ENCODE data around the gene OSTM1.
A peak's percentile ranks its signal among the peaks of the same experiment; 100 is the strongest.
"Not testable (repeated sequence)": the region's sequence is repeated elsewhere in the genome, so short reads cannot be mapped to it uniquely, and the experiment has no call there.

Gene OSTM1

GRCh38 chr6:108097882-108098281, 23.3 kb upstream of the OSTM1 start:
- DNase-seq: no peak

DNA sequence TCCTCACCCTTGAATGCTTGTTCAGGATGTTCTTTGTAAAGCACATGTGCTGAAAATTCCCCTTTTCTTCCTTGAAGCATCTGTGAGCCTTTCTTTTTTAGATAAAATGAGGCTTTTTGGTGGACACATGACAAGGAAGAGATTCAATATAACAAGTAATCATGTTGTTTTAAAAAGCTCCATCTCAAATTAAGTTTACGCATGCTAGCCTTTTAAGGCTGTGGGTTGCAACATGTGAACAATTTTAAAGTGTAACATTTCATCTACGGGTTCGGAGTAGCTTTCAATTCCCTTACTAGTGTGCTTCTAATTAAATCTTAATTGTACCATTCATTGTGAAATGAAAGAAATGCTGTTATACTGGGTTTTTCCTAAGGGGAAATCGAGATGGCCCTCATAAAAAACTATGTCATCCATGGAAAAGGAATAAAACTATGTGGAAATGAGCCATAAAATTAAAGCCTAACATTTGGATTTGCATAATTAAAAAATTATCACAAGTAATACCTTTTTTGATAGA, 19.3 kb upstream of the OSTM1 start:
- no peak for DNase-seq

GRCh38 chr6:108091288-108091687, 16.7 kb upstream of the OSTM1 start:
- no peak for DNase-seq

- DNase-seq: no peak
Measured at GRCh38 chr6:108083349-108083748, 8.8 kb upstream of the OSTM1 start.

GRCh38 chr6:108082539-108082938, 8.0 kb upstream of the OSTM1 start:
- DNase-seq: no peak

- DNase-seq: no peak
Measured at GRCh38 chr6:108080010-108080780, 5.7 kb upstream of the OSTM1 start.

- DNase-seq: no peak
Measured at GRCh38 chr6:108078191-108078590, 3.6 kb upstream of the OSTM1 start.

DNA sequence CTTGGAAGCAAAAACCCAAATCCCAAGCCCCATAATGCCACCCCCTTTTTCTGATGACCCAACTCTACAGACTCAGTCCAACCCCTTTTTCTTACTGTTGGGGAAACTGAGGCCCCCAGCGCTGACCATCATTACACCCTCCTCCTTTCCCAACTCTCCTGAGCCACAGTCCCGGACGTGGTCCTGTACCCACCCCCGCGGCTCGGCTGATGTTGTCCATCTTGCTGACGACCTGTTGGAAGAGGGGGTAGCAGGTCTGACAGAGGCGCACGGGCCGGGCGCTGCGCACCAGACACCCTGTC, 533 bp downstream of the OSTM1 start:
- DNase-seq: no peak

DNA sequence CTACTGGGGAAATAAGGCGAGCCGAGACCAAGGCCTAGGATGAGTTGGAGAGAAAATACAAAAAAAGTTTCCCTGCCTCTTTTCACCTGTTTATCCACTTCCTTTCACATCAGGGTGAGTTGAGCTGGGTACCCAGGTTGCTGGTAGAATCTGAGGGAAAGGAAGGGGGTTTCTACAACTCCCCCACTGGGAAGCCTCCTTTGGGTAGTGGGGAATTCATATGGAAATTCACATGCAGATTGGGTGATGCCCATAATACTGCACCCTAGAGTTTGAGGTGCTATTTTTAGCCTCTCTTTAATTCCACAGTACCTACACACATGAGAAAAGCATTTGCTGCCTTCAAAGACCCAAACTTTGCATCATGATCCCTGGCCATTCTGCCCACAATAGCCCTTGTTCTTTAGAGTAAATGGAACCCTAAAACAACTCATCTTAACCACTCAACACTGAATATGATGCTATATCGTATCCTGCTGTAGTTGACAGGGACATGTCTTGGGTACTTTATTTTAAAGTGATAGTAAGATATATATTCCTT, 2.7 kb downstream of the OSTM1 start:
- DNase-seq: no peak

DNA sequence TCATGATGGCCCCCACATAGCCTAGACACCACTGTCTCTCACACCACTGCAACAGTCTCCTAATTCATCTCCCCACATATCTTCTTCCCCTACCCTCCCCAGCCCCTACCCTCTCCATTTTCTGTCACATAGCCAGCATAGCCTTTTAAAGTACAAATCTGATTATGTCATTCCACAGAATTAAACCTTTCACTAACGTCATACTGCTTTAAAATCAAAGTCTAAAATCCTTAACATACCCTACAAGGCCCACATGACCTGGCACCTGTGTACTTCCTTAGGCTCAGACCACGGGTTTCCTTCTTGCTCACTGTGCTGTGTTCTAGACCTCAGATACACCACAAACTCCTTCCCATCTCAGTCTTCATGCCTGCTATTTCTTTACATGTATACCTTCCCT, 5.9 kb downstream of the OSTM1 start:
- no peak for DNase-seq

DNA sequence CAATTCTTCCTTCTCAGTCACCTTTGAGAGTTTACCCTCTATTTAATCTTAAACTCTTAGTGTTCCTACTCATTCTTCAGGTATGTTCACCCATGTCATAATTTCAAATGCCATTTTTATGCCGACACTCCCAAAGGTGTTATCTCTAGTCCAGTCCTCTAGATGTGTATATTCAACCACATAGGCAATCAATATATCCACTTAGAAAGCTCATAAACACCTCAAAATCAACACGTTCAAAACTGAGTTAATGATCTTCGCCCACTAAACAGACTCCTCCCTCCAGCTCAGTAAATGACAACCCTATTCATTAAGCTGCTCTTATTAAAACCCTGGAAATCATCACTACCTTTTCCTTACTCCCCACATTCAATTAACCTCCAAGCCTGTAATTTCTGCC, 6.4 kb downstream of the OSTM1 start:
- DNase-seq: no peak

DNA sequence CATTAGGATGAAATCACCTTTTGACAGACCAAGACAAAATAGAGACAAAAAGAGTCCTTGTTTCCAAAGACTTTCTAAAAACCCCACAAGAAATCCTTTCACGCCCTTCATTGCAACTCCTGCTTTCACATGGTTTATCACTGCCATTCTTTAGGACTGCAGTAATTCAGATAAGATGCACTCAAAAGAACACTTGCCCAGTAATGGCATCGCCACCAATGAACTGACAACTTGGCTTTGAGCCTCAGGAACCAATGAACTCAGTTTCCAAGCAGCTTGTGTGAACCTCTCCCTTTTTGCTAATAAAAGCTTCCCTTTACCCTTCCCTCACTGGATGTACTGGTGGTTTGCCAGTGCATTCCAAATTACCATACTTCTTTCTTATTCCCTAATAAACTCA, 21.8 kb downstream of the OSTM1 start:
- DNase-seq: no peak

GRCh38 chr6:108051481-108051880, 23.1 kb downstream of the OSTM1 start:
- DNase-seq: no peak

GRCh38 chr6:108039681-108040080, 34.9 kb downstream of the OSTM1 start:
- no peak for DNase-seq

DNA sequence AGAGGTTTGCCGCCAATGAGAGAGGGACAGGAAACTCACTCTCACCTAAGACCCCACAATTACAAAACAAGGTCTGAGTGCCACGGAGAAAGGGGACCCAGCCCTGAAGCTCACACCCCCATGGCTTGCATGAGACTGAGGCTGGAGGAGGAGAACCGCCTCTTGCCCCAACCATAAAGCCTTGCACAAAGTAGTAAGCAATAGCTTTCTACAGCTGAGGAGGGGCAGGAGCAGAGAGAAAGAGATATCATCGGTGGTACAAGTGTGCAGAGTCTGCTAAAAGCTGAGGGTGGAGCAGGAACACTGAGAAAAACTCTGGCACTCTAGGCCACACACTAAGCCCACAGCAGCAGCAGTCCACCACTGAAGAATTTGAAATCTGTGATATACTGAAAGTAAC, 37.7 kb downstream of the OSTM1 start:
- no peak for DNase-seq

GRCh38 chr6:108031968-108032367, 42.6 kb downstream of the OSTM1 start:
- peak; percentile 35 for DNase-seq

- DNase-seq: peak; percentile 38
Measured at GRCh38 chr6:108030211-108030610, 44.3 kb downstream of the OSTM1 start.

GRCh38 chr6:108029226-108029921, 45.2 kb downstream of the OSTM1 start:
- no peak for DNase-seq

GRCh38 chr6:108027594-108027993, 46.9 kb downstream of the OSTM1 start:
- no peak for DNase-seq

- no peak for DNase-seq
Measured at GRCh38 chr6:108027056-108027455, 47.5 kb downstream of the OSTM1 start.

DNA sequence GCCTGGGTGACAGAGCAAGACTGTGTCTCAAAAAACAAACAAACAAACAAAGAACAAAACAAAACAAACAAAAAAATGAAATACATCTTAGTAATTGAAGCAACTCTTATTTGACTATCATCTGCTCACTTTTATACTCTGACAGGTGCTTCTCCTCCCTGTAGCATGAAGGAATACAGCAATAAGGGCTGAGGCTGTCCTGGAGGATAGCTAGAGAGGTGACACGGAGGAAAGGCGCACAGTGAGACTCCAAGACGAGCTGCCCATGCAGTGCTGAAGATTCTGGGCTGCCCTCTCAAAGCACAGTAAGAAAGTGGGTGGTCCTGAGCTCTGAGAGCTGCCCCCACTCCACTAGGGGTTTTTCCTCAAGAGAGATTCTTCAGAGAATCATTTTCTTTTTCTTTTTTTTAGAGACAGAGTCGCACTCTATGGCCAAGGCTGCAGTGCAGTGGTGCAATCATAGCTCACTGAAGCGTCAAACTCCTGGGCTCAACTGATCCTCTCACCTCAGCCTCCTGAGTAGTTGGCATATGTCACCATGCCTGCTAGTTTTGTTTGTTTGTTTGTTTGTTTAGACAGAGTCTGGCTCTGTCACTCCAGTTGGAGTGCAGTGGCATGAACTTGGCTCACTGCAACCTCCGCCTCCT, 50.0 kb downstream of the OSTM1 start:
- DNase-seq: no peak

- no peak for DNase-seq
Measured at GRCh38 chr6:108020472-108021116, 53.9 kb downstream of the OSTM1 start.

GRCh38 chr6:108016283-108016682, 58.3 kb downstream of the OSTM1 start:
- not testable (repeated sequence) for DNase-seq

All from NCI-H446 treated with DMSO at 0.1 percent for 48 hours (cell line).